GM20000 (cell line): ENCODE data around the gene SLFN5.

Source experiments
- DNase-seq: peaks from one replicate; pipeline ENCODE4 v3.0.0; 2012; ENCODE audit warnings: low spot score
- TF ChIP-seq, protein P1 (sequence below): IDR thresholded peaks from 2 replicates; pipeline ENCODE4 v1.5.1; 2012; ENCODE audit warnings: mild to moderate bottlenecking, control low read depth; ENCODE audit errors: extremely low read depth, missing control alignments

The SLFN5 gene

DNA sequence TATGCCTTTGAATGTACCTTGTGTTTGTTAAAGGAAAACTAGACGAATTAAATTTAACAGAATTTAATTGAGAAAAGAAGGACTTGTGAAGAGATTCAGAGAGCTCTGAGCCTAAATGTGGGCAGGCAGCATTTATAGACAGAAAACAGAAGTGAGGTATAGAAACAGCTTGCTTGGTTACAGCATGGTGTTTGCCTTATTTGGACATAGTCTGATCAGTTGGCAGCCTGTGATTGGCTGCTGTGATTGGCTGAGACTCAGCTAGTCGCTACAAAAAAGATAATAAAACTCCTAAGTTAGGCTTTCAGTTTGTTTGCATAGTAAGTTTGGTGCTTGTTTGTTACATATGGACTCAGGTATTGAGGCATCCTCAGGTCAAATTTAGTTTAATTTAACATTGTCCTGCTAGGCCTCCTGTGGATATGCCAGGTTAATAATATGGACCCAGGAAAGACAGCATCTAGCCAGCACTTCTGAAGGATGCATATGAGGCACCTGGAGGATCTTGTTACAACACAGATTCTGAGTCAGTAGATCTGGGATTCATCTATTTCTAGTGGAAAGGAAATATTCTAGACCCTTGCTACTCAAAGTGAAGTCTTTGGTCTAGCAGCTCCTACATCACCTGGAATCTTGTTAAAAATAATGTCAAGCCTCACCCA, 43.4 kb downstream of the SLFN5 start:
- peak; percentile 15 for DNase-seq
- TF ChIP-seq, protein P1, sequence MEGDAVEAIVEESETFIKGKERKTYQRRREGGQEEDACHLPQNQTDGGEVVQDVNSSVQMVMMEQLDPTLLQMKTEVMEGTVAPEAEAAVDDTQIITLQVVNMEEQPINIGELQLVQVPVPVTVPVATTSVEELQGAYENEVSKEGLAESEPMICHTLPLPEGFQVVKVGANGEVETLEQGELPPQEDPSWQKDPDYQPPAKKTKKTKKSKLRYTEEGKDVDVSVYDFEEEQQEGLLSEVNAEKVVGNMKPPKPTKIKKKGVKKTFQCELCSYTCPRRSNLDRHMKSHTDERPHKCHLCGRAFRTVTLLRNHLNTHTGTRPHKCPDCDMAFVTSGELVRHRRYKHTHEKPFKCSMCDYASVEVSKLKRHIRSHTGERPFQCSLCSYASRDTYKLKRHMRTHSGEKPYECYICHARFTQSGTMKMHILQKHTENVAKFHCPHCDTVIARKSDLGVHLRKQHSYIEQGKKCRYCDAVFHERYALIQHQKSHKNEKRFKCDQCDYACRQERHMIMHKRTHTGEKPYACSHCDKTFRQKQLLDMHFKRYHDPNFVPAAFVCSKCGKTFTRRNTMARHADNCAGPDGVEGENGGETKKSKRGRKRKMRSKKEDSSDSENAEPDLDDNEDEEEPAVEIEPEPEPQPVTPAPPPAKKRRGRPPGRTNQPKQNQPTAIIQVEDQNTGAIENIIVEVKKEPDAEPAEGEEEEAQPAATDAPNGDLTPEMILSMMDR: no peak

DNA sequence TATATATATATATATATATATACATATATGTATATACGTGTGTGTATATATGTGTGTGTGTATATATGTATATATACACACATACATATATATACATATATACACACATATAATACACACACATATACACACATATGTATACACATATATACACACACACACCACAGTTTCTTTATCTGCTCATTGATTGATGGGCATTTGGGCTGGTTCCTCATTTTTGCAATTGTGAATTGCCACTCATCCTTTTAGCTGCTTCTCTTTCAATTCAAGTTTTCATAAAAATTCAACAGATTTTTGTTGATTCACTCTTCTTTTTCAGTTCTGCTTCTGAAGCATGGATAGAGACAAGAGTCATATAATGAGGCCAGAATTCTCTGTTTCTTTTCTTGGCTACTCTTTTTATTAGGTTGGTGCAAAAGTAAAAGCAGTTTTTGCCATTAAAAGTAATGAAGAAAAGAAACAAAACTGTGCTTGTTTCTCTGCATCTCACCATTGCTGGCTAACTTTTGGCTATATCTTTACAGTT, 44.5 kb downstream of the SLFN5 start:
- no peak for DNase-seq
- TF ChIP-seq, protein P1: no peak

DNA sequence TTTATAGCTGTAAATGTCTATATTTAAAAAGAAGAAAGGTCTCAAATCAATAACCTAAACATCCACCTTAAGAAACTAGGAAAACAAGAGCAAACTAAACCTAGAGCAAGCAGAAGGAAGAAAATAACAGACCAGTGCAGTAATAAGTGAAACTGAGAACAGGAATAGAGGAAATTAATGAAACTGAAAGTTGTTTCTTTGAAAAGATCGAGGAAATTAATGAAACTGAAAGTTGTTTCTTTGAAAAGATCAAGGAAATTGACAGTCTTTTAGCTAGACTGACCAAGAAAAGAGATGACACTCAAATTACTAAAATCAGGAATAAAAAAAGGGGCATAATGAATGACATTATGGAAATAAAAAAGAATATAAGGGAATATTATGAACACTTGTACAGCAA, 46.4 kb downstream of the SLFN5 start:
- no peak for DNase-seq
- TF ChIP-seq, protein P1: no peak

DNA sequence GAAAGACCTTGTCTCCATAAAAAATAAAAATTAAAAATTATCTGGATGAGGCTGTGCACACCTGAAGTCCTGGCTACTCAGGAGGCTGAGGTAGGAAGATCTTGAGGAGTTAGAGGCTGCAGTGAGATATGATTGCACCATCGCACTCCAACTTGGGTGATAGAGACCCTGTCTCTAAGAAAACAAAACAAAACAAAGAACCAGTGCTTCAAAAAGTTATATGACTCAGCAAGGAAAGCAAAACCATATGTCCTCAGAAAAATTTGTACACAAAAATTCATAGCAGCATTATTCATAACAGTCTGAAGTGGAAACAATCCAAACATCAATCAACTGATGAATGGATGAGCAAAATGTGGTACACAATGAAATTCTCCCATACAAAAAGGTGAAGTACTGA, 48.9 kb downstream of the SLFN5 start:
- TF ChIP-seq, protein P1: no peak
- DNase-seq: no peak

DNA sequence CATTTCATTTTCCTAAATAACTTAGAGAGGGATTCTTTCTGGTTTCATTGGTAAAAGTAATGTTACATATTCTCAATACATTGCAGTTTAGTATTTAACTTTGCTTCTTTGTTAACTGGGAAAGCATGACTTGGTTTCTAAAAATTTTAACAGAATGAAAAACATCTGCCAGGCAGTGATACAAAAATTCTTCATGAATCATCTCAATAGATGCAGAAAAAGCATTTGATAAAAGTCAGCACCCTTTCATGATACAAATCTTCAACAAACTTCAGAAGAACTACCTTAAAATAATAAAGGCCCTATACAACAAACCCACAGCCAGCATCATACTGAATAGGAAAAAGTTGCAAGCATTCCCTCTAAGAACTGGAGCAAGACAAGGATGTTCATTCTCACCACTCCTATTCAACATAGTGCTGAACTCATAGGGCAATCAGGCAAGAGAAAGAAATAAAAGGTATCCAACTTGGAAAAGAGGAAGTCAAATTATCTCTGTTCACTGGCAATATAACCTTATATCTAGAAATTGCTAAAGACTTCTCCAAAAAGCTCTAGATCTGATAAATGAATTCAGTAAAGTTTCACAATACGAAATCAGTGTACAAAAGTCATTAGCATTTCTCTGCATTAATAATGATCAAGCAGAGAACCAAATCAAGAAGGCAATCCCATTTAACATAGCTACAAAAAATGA, 50.4 kb downstream of the SLFN5 start:
- DNase-seq: no peak
- TF ChIP-seq, protein P1: no peak

DNA sequence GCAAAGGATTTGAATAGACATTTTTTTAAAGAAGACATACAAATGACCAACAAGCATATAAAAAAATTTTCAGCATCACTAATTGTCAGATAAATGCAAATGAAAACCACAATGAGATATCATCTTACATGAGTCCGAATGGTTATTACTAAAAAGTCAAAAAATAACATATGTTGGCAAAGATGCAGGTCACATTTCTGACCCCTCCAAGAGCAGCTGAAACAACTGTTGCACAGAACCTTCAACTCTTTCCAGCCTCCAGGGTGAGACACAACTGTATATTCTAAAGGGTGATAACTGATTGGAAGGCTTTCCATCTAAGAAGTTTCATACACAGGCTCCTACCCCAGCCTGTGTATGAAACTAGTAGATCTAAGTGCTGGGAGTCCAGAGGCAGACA, 51.9 kb downstream of the SLFN5 start:
- DNase-seq: no peak
- TF ChIP-seq, protein P1: no peak

DNA sequence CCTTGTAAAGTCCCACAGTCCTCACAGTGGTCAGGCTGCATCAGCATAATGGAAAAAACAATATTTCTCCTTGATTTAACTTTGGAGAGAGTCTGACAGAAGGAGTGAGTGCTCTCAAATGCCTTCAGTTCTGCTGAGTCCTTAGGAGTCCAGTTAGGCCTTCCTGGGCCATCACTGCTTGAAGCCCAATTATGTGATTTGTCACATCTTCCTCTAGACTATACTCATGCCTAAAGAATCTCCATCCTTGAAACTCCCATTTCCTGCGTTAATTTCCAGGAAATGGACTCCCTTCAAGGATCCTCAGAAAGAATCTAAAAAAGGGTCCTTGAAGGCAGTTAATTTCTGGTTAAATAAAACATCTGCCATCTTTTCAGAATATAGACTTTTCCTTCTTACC, 52.8 kb downstream of the SLFN5 start:
- no peak for DNase-seq
- TF ChIP-seq, protein P1: no peak
